H9 (cell line): ENCODE data around the gene CD48. TPM values are rescaled to one million over a fixed set of nuclear protein-coding genes. Genes with fewer than 3 reads are reported as not detected.
A peak's percentile ranks its signal among the peaks of the same experiment; 100 is the strongest.

Experiments
- DNase-seq: peaks from one replicate; pipeline ENCODE4 v3.0.0-alpha.2; 2017
- H2AFZ ChIP-seq: one replicate; pipeline ENCODE4 v1.6.1; 2013; ENCODE audit warnings: mild to moderate bottlenecking, low read length, control low read depth, moderate library complexity
- H2AK5ac ChIP-seq: 2 replicates; pipeline ENCODE4 v1.6.1; 2013; ENCODE audit warnings: low read length, control low read depth, mixed read lengths; ENCODE audit not compliant: insufficient read length
- H2BK120ac ChIP-seq: one replicate; pipeline ENCODE4 v1.6.1; 2013; ENCODE audit warnings: low read depth, mild to moderate bottlenecking, low read length, control low read depth, inconsistent platforms; ENCODE audit not compliant: poor library complexity, severe bottlenecking
- H2BK12ac ChIP-seq: 2 replicates; pipeline ENCODE4 v1.6.1; 2013; ENCODE audit warnings: low read length, control low read depth, mixed read lengths, low read depth; ENCODE audit not compliant: insufficient read length
- H2BK15ac ChIP-seq: 2 replicates; pipeline ENCODE4 v1.6.1; 2013; ENCODE audit warnings: low read depth, low read length, control low read depth
- H2BK20ac ChIP-seq: one replicate; pipeline ENCODE4 v1.6.1; 2013; ENCODE audit warnings: low read depth, mild to moderate bottlenecking, low read length, control low read depth, inconsistent platforms; ENCODE audit not compliant: poor library complexity, severe bottlenecking
- H2BK5ac ChIP-seq: 2 replicates; pipeline ENCODE4 v1.6.1; 2013; ENCODE audit warnings: low read length, control low read depth, mixed read lengths; ENCODE audit not compliant: insufficient read length
- H3K14ac ChIP-seq: 2 replicates; pipeline ENCODE4 v1.6.1; 2013; ENCODE audit warnings: low read length, control low read depth; ENCODE audit not compliant: insufficient read depth
- H3K18ac ChIP-seq: 2 replicates; pipeline ENCODE4 v1.6.1; 2013; ENCODE audit warnings: low read depth, mild to moderate bottlenecking, mixed read lengths, low read length, control low read depth; ENCODE audit not compliant: insufficient read length
- H3K23ac ChIP-seq: 2 replicates; pipeline ENCODE4 v1.6.1; 2013; ENCODE audit warnings: low read length, control low read depth, mixed read lengths, low read depth; ENCODE audit not compliant: insufficient read length
- H3K23me2 ChIP-seq: 2 replicates; pipeline ENCODE4 v1.6.1; 2013; ENCODE audit warnings: low read depth, mild to moderate bottlenecking, mixed read lengths, low read length, control low read depth; ENCODE audit not compliant: insufficient read length, poor library complexity, severe bottlenecking
- H3K27ac ChIP-seq: 2 replicates; pipeline ENCODE4 v1.5.1; 2013; ENCODE audit warnings: low read length, control low read depth, mixed read lengths, low read depth; ENCODE audit not compliant: insufficient read length
- H3K27me3 ChIP-seq: 2 replicates; pipeline ENCODE4 v1.6.1; 2013; ENCODE audit warnings: low read length, control low read depth, inconsistent platforms; ENCODE audit not compliant: insufficient read depth
- H3K4ac ChIP-seq: 2 replicates; pipeline ENCODE4 v1.6.1; 2013; ENCODE audit warnings: low read depth, mild to moderate bottlenecking, control low read depth, inconsistent platforms, low read length, moderate library complexity
- H3K4me1 ChIP-seq: 2 replicates; pipeline ENCODE4 v1.6.1; 2013; ENCODE audit warnings: low read length, control low read depth, inconsistent platforms; ENCODE audit not compliant: insufficient read depth
- H3K4me2 ChIP-seq: 2 replicates; pipeline ENCODE4 v1.6.1; 2013; ENCODE audit warnings: low read length, control low read depth, mixed read lengths; ENCODE audit not compliant: insufficient read length, insufficient read depth
- H3K56ac ChIP-seq: 2 replicates; pipeline ENCODE4 v1.6.1; 2013; ENCODE audit warnings: low read depth, mild to moderate bottlenecking, mixed read lengths, low read length, control low read depth; ENCODE audit not compliant: insufficient read length
- H3K79me1 ChIP-seq: 2 replicates; pipeline ENCODE4 v1.6.1; 2013; ENCODE audit warnings: low read depth, mild to moderate bottlenecking, moderate library complexity, low read length, control low read depth, inconsistent platforms; ENCODE audit not compliant: insufficient read depth, poor library complexity, severe bottlenecking
- H3K79me2 ChIP-seq: 2 replicates; pipeline ENCODE4 v1.6.1; 2013; ENCODE audit warnings: low read length, control low read depth, inconsistent platforms; ENCODE audit not compliant: insufficient read depth
- H3K9ac ChIP-seq: 2 replicates; pipeline ENCODE4 v1.6.1; 2013; ENCODE audit warnings: low read length, control low read depth, mixed read lengths; ENCODE audit not compliant: insufficient read length; ENCODE audit errors: extremely low read depth
- H3K9me3 ChIP-seq: one replicate; pipeline ENCODE4 v1.6.1; 2013; ENCODE audit warnings: low read depth, low read length, inconsistent platforms; ENCODE audit not compliant: control insufficient read depth
- H3T11ph ChIP-seq: one replicate; pipeline ENCODE4 v1.6.1; 2013; ENCODE audit warnings: mild to moderate bottlenecking, low read length, control low read depth, inconsistent platforms
- H4K20me1 ChIP-seq: one replicate; pipeline ENCODE4 v1.6.1; 2013; ENCODE audit not compliant: control insufficient read depth, insufficient read length, insufficient read depth
- H4K5ac ChIP-seq: 2 replicates; pipeline ENCODE4 v1.6.1; 2013; ENCODE audit warnings: low read depth, mild to moderate bottlenecking, mixed read lengths, low read length, control low read depth; ENCODE audit not compliant: insufficient read length
- H4K8ac ChIP-seq: replicated peaks from 2 replicates; pipeline ENCODE4 v1.6.1; 2013; ENCODE audit warnings: low read length, control low read depth, mixed read lengths, low read depth; ENCODE audit not compliant: insufficient read length
- H4K91ac ChIP-seq: 2 replicates; pipeline ENCODE4 v1.6.1; 2013; ENCODE audit warnings: low read depth, mild to moderate bottlenecking, moderate library complexity, mixed read lengths, low read length, control low read depth; ENCODE audit not compliant: insufficient read length
- H3K27ac Mint-ChIP-seq, 3 experiments: 2 replicates in 2 of 3; 3 replicates in 1 of 3; pipeline ENCODE4 v1.8.0; 2020 to 2021; ENCODE audit warnings: mixed read lengths in 3 of 3, mild to moderate bottlenecking in 1 of 3, moderate library complexity in 1 of 3
- H3K27me3 Mint-ChIP-seq: 2 replicates; pipeline ENCODE4 v1.8.0; 2021; ENCODE audit warnings: low read depth, mild to moderate bottlenecking, moderate library complexity, mixed read lengths
- H3K36me3 Mint-ChIP-seq, 3 experiments: 2 replicates in 2 of 3; 3 replicates in 1 of 3; pipeline ENCODE4 v1.8.0; 2020 to 2021; ENCODE audit warnings: low read depth in 3 of 3, mixed read lengths in 3 of 3; ENCODE audit not compliant: insufficient read depth in 1 of 3
- H3K4me1 Mint-ChIP-seq, 2 experiments: 2 replicates each; pipeline ENCODE4 v1.8.0; 2020; ENCODE audit warnings: mixed read lengths in 2 of 2
- H3K4me3 Mint-ChIP-seq, 2 experiments: 2 replicates in 1 of 2; 3 replicates in 1 of 2; pipeline ENCODE4 v1.8.0; 2020 to 2021; ENCODE audit warnings: mild to moderate bottlenecking in 2 of 2, mixed read lengths in 2 of 2, moderate library complexity in 1 of 2
- H3K9me3 Mint-ChIP-seq, 2 experiments: 2 replicates in 1 of 2; 3 replicates in 1 of 2; pipeline ENCODE4 v1.8.0; 2020; ENCODE audit warnings: mild to moderate bottlenecking in 2 of 2, mixed read lengths in 2 of 2, moderate library complexity in 1 of 2
- CTCF ChIP-seq: fragments of 200-600 bp; sonication (generic); conservative IDR thresholded peaks from 3 replicates; pipeline ENCODE4 v1.8.0; 2021; ENCODE audit warnings: antibody characterized with exemption, mild to moderate bottlenecking
- WGBS: extraction: QIAGEN DNeasy Blood & Tissue Kit; methylation state at CpG from one replicate; pipeline ENCODE4 v1.1.7; 2013; ENCODE audit warnings: missing lambda C conversion rate, low lambda C conversion rate, mixed read lengths; ENCODE audit not compliant: insufficient read length; ENCODE audit errors: extremely low coverage; 5-methylcytosine and 5-hydroxymethylcytosine counted together
- total RNA-seq: library from RNA; stranded (reverse); gene quantifications from 2 replicates; pipeline ENCODE4 v1.2.1, GENCODE V29; 2021

CD48 gene
- total RNA-seq, 1 experiment from 2014 or later = not detected

DNA sequence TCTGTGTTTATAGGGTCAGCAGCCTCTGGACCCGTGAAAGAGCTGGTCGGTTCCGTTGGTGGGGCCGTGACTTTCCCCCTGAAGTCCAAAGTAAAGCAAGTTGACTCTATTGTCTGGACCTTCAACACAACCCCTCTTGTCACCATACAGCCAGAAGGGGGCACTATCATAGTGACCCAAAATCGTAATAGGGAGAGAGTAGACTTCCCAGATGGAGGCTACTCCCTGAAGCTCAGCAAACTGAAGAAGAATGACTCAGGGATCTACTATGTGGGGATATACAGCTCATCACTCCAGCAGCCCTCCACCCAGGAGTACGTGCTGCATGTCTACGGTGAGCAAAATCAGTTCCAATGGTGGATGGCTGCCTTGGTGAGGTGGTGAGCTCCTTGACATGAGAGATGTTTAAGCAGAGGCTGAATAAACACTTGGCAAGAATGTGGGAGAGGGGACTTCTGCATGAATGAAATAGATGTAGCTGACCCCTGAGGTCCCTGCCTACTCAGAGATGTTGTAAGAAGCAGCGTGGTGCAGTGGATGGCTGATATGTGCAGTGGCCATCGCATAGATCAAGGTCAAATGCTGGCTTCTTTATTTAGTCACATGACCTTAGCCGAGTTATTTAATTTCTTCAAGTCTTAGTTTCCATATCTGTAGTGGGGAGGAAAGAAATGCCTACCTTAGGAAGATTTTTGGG, 36.7 kb upstream of the CD48 start:
- Histone ChIP-seq H3K56ac (no peak overlapping the region), H3K23me2 (no peaks in the 10 kb centered on the region), H3T11ph (no peak overlapping the region), H4K8ac (no peak overlapping the region), H3K18ac (no peak overlapping the region), H3K27me3 (no peaks in the 10 kb centered on the region), H2AFZ (no peak overlapping the region), H3K27ac (no peak overlapping the region), H2BK120ac (no peak overlapping the region), H3K9ac (no peak overlapping the region), H3K23ac (no peak overlapping the region), H4K91ac (no peak overlapping the region), H3K79me1 (no peaks in the 10 kb centered on the region), H3K4ac (no peak overlapping the region), H3K9me3 (no peaks in the 10 kb centered on the region), H3K79me2 (no peaks in the 10 kb centered on the region), H2BK20ac (no peak overlapping the region), H3K4me1 (peaks cover 7% of the 10 kb centered on the region; the same call in 1 of the 2 replicates), H3K4me2 (no peak overlapping the region), H2AK5ac (no peak overlapping the region), H3K14ac (no peak overlapping the region), H4K20me1 (no peaks in the 10 kb centered on the region), H2BK5ac (no peak overlapping the region), H2BK12ac (no peak overlapping the region), H4K5ac (no peak overlapping the region), H2BK15ac (no peak overlapping the region)
- peaks cover 20 to 26% of the 10 kb centered on the region in 2 experiments for H3K4me1 Mint-ChIP-seq
- WGBS = no CpG with 5 or more reads among the region's 10 CpGs
- TF ChIP-seq CTCF = peak; percentile 57
- H3K9me3 Mint-ChIP-seq = no peaks in the 10 kb centered on the region
- no peaks in the 10 kb centered on the region for H3K27me3 Mint-ChIP-seq
- H3K4me3 Mint-ChIP-seq = no peak overlapping the region
- H3K27ac Mint-ChIP-seq = no peak overlapping the region; a peak in 1 of 7 replicates
- DNase-seq = no peak
- no peaks in the 10 kb centered on the region for H3K36me3 Mint-ChIP-seq
